HCT116 (cell line): ENCODE results near the gene EIF1AD. TPM values are rescaled to one million over a fixed set of nuclear protein-coding genes. Genes with fewer than 3 reads are reported as not detected.

Source experiments
- ATAC-seq: fragments of 200-7000 bp; cut with Tn5 transposase; 2 replicates; pipeline ENCODE4 v1.9.1; 2020; ENCODE audit warnings: mild to moderate bottlenecking, moderate library complexity
- BruUV-seq: library from RNA; stranded (reverse); fragments of 400-500 nt; replicated peaks from 2 replicates; lab custom pipeline; 2021; lab: Mats Ljungman, UMichigan
- CTCF ChIA-PET: fragments of 300-600 bp; sonication (Branson Sonifier 250); formaldehyde crosslinking; loops from one replicate; lab custom pipeline; 2021; ENCODE audit warnings: antibody characterized with exemption; lab: Charles Lee
- POLR2A ChIA-PET: fragments of 300-600, 350-600 bp; sonication (Branson Sonifier 250); formaldehyde crosslinking; loops from one replicate; lab custom pipeline; 2021; ENCODE audit warnings: antibody characterized with exemption; lab: Charles Lee
- RAD21 ChIA-PET, 2 experiments: fragments of 300-600 bp; sonication (Branson Sonifier 250); formaldehyde crosslinking; loops; one replicate each; lab custom pipeline; 2023; ENCODE audit warnings: low total read pairs in 2 of 2; ENCODE audit not compliant: uncharacterized antibody in 2 of 2, unreplicated experiment in 2 of 2, low non-redundant PET in 1 of 2; lab: Charles Lee
- DNase-seq: peaks from one replicate; pipeline ENCODE4 v3.0.0-alpha.2; 2010; ENCODE audit warnings: low read depth, low spot score
- H2AFZ ChIP-seq: fragments of 200-600 bp; shearing (Covaris generic), sonication (generic); 2 replicates; pipeline ENCODE4 v1.6.1; 2017; ENCODE audit warnings: low read depth, mixed run types, mixed read lengths, antibody characterized with exemption, low read length; ENCODE audit not compliant: poor library complexity, severe bottlenecking
- H3K27ac ChIP-seq: 2 replicates; pipeline ENCODE4 v1.5.1; 2012; ENCODE audit warnings: low read depth, low read length
- H3K27me3 ChIP-seq: fragments of 200-600 bp; sonication (generic); 2 replicates; pipeline ENCODE4 v1.6.1; 2016; ENCODE audit warnings: mixed run types, low read length, mixed read lengths; ENCODE audit not compliant: insufficient read depth
- H3K36me3 ChIP-seq, 2 experiments: fragments of 200-500 bp in 1 of 2; fragments of 200-600 bp in 1 of 2; sonication (Bioruptor generic) in 1 of 2; sonication (generic) in 1 of 2; 2 replicates each; pipeline versions ENCODE4 v1.5.1 to v1.6.1; 2014 to 2016; ENCODE audit warnings: low read length in 2 of 2, inconsistent platforms in 1 of 2, mixed read lengths in 1 of 2, mixed run types in 1 of 2; ENCODE audit not compliant: insufficient read depth in 2 of 2, control insufficient read depth in 1 of 2
- H3K4me1 ChIP-seq, 2 experiments: fragments of 200-600 bp in 1 of 2; sonication (generic) in 1 of 2; 2 replicates each; pipeline versions ENCODE4 v1.5.1 to v1.6.1; 2012 to 2017; ENCODE audit warnings: low read length in 2 of 2, inconsistent platforms in 1 of 2, mild to moderate bottlenecking in 1 of 2, mixed read lengths in 1 of 2, mixed run types in 1 of 2, moderate library complexity in 1 of 2; ENCODE audit not compliant: insufficient read depth in 2 of 2, control insufficient read depth in 1 of 2
- H3K4me2 ChIP-seq: fragments of 200-600 bp; sonication (generic); 2 replicates; pipeline ENCODE4 v1.6.1; 2017; ENCODE audit warnings: mixed run types, low read length, mixed read lengths
- H3K4me3 ChIP-seq, 2 experiments: fragments of 200-600 bp in 1 of 2; sonication (generic) in 1 of 2; replicated peaks in 1 of 2; 2 replicates each; pipeline ENCODE4 v1.5.1; 2011 to 2016; ENCODE audit warnings: low read length in 2 of 2, control low read depth in 1 of 2, low read depth in 1 of 2, mild to moderate bottlenecking in 1 of 2, mixed read lengths in 1 of 2, mixed run types in 1 of 2
- H3K79me2 ChIP-seq: fragments of 200-600 bp; sonication (generic); 2 replicates; pipeline ENCODE4 v1.6.1; 2017; ENCODE audit warnings: mild to moderate bottlenecking, mixed run types, low read length, moderate library complexity, mixed read lengths; ENCODE audit not compliant: insufficient read depth
- H3K9ac ChIP-seq: fragments of 200-600 bp; sonication (generic); 2 replicates; pipeline ENCODE4 v1.6.1; 2016; ENCODE audit warnings: low read length, mixed read lengths
- H3K9me2 ChIP-seq: fragments of 200-600 bp; sonication (generic), shearing (Covaris generic); 2 replicates; pipeline ENCODE4 v1.6.1; 2017; ENCODE audit warnings: mixed run types, mild to moderate bottlenecking, moderate library complexity; ENCODE audit not compliant: insufficient read depth
- H3K9me3 ChIP-seq, 2 experiments: fragments of 200-500 bp in 1 of 2; fragments of 200-600 bp in 1 of 2; sonication (Bioruptor generic) in 1 of 2; sonication (generic) in 1 of 2; 2 replicates each; pipeline ENCODE4 v1.6.1; 2014 to 2017; ENCODE audit warnings: low read length in 2 of 2, mixed read lengths in 2 of 2, inconsistent platforms in 1 of 2, low read depth in 1 of 2, mild to moderate bottlenecking in 1 of 2, mixed run types in 1 of 2, moderate library complexity in 1 of 2; ENCODE audit not compliant: control insufficient read depth in 1 of 2, insufficient read depth in 1 of 2
- H4K20me1 ChIP-seq: fragments of 200-600 bp; sonication (generic), shearing (Covaris generic); 2 replicates; pipeline ENCODE4 v1.6.1; 2017; ENCODE audit warnings: mixed run types, mild to moderate bottlenecking, moderate library complexity; ENCODE audit not compliant: insufficient read depth
- CBX3 ChIP-seq: IDR thresholded peaks from 2 replicates; pipeline ENCODE4 v1.6.1; 2012; ENCODE audit warnings: low read depth
- CEBPB ChIP-seq: IDR thresholded peaks from 2 replicates; pipeline ENCODE4 v1.6.1; 2012; ENCODE audit warnings: low read depth
- EGR1 ChIP-seq: IDR thresholded peaks from 2 replicates; pipeline ENCODE4 v1.6.1; 2012; ENCODE audit warnings: low read depth
- ELF1 ChIP-seq: IDR thresholded peaks from 2 replicates; pipeline ENCODE4 v1.6.1; 2012; ENCODE audit warnings: low read depth, borderline replicate concordance
- EZH2 ChIP-seq: fragments of 200-600 bp; sonication (generic); IDR thresholded peaks from 2 replicates; pipeline ENCODE4 v1.6.1; 2017; ENCODE audit warnings: antibody characterized with exemption, mixed run types
- JUND ChIP-seq: IDR thresholded peaks from 2 replicates; pipeline ENCODE4 v1.6.1; 2012
- RAD21 ChIP-seq: IDR thresholded peaks from 2 replicates; pipeline ENCODE4 v1.6.1; 2012; ENCODE audit warnings: low read depth, mild to moderate bottlenecking
- SIN3A ChIP-seq: IDR thresholded peaks from 2 replicates; pipeline ENCODE4 v1.6.1; 2012; ENCODE audit warnings: low read depth
- SP1 ChIP-seq: IDR thresholded peaks from 2 replicates; pipeline ENCODE4 v1.6.1; 2012; ENCODE audit warnings: low read depth
- SRF ChIP-seq: IDR thresholded peaks from 2 replicates; pipeline ENCODE4 v1.6.1; 2012; ENCODE audit warnings: low read depth
- YY1 ChIP-seq: IDR thresholded peaks from 2 replicates; pipeline ENCODE4 v1.6.1; 2011; ENCODE audit warnings: low read length, low read depth, moderate library complexity, mild to moderate bottlenecking; ENCODE audit not compliant: insufficient replicate concordance; ENCODE audit errors: extremely low read depth
- ZFX ChIP-seq: fragments of 450-650 bp; IDR thresholded peaks from 2 replicates; pipeline ENCODE4 v1.6.1; 2017
- ZNF274 ChIP-seq: fragments of 200-500 bp; sonication (Bioruptor generic); IDR thresholded peaks from 2 replicates; pipeline ENCODE4 v1.6.1; 2014; ENCODE audit warnings: mild to moderate bottlenecking, low read depth, low read length, inconsistent platforms
- intact Hi-C: fragments of 100-400 bp; cut with micrococcal nuclease; formaldehyde crosslinking; loops from 2 replicates; pipeline ENCODE4 v1.10.0; 2022
- total RNA-seq: library from RNA; stranded (reverse); gene quantifications from one replicate; pipeline ENCODE4 v1.2.1, GENCODE V29; 2021; ENCODE audit not compliant: unreplicated experiment
- TF ChIP-seq, protein P1 (sequence below): IDR thresholded peaks from 2 replicates; pipeline ENCODE4 v1.6.1; 2011; ENCODE audit warnings: mild to moderate bottlenecking, low read length, moderate library complexity; ENCODE audit not compliant: insufficient replicate concordance; ENCODE audit errors: extremely low read depth
- TF ChIP-seq, protein P2 (sequence below): IDR thresholded peaks from 2 replicates; pipeline ENCODE4 v1.6.1; 2012
- TF ChIP-seq, protein P3 (sequence below): IDR thresholded peaks from 2 replicates; pipeline ENCODE4 v1.6.1; 2012; ENCODE audit warnings: low read depth

Gene EIF1AD
- total RNA-seq, 1 experiment from 2014 or later: 45.5 TPM

DNA sequence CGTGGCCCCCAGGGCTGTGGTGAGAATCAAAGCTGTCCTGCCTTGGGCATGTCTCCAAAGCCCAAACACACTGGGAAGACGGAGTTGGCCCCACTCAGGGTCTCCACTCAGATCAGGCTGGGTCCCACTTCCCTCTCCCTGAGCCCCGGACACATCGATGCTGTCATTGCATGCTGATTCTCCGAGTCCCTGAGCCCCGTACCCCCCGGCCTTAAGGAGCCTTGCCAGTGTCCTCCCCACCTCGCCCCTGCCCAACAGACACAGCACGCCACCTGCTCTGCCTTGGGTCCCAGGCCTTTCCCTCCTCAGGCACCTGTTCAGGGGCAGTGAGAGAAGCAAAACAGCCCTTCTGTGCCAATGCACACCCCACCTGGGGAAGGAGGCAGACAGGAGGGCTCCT lies 14.6 kb downstream of the EIF1AD start:
- H3K9me2 ChIP-seq: no peaks in the 10 kb centered on the region
- H3K27ac ChIP-seq: no peak overlapping the region
- H4K20me1 ChIP-seq: no peaks in the 10 kb centered on the region
- TF ChIP-seq YY1: no peak
- no peak for TF ChIP-seq EGR1
- no peak for TF ChIP-seq ELF1
- no TSS peak for BruUV-seq
- ChIA-PET RAD21 (no interaction called here), CTCF (interaction anchor here (1.7 kb wide), 1 partner anchor 275 kb away, joined by 11 read pairs; the partner anchor contains the start of gene KAT5), POLR2A (interaction anchor here (1.5 kb wide), 1 partner anchor 96 kb away, joined by 7 read pairs; no protein-coding TSS in a partner anchor)
- no peaks in the 10 kb centered on the region for H3K27me3 ChIP-seq
- ATAC-seq (no peak), DNase-seq (no peak)
- intact Hi-C loops: no loop called here
- no peak overlapping the region for H3K4me3 ChIP-seq
- H2AFZ ChIP-seq: no peak overlapping the region
- peaks cover 0 to 8% of the 10 kb centered on the region in 2 experiments; a peak in 2 of 4 replicates for H3K4me1 ChIP-seq
- no peak overlapping the region for H3K4me2 ChIP-seq
- H3K79me2 ChIP-seq: no peaks in the 10 kb centered on the region
- H3K9me3 ChIP-seq: no peaks in the 10 kb centered on the region
- no peaks in the 10 kb centered on the region for H3K36me3 ChIP-seq
- no peak overlapping the region for H3K9ac ChIP-seq

DNA sequence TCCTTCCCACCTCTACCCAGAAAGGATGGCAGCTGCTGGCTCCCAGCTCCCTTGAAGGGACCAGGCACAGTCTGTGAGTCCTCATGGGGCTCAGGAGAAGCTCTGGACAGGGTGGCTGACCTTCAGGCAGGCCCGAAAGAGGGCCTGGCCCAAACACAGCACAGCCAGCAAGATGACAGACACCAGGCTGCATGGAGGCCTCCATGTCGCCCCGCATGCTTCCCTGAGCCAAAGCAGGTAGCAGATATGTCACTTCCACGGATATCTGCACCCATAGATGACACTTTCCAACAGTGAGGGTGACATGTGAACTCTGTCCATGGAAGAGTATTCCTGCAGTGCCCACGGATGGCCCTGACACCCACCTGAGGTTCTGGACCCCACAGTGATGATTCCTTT lies 18.4 kb downstream of the EIF1AD start:
- ChIA-PET POLR2A (no interaction called here), RAD21 (no interaction called here), CTCF (no interaction called here)
- H3K9me2 ChIP-seq: no peaks in the 10 kb centered on the region
- H4K20me1 ChIP-seq: no peaks in the 10 kb centered on the region
- peaks cover 0 to 4% of the 10 kb centered on the region in 2 experiments; a peak in 1 of 4 replicates for H3K36me3 ChIP-seq
- H3K4me2 ChIP-seq: no peak overlapping the region
- BruUV-seq: no TSS peak
- no peak for DNase-seq
- no peak overlapping the region for H3K9ac ChIP-seq
- no peak overlapping the region for H3K4me3 ChIP-seq
- no peaks in the 10 kb centered on the region for H3K79me2 ChIP-seq
- no peak for ATAC-seq
- H3K9me3 ChIP-seq: no peaks in the 10 kb centered on the region
- TF ChIP-seq, protein P1, sequence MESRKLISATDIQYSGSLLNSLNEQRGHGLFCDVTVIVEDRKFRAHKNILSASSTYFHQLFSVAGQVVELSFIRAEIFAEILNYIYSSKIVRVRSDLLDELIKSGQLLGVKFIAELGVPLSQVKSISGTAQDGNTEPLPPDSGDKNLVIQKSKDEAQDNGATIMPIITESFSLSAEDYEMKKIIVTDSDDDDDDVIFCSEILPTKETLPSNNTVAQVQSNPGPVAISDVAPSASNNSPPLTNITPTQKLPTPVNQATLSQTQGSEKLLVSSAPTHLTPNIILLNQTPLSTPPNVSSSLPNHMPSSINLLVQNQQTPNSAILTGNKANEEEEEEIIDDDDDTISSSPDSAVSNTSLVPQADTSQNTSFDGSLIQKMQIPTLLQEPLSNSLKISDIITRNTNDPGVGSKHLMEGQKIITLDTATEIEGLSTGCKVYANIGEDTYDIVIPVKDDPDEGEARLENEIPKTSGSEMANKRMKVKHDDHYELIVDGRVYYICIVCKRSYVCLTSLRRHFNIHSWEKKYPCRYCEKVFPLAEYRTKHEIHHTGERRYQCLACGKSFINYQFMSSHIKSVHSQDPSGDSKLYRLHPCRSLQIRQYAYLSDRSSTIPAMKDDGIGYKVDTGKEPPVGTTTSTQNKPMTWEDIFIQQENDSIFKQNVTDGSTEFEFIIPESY: no peak
- TF ChIP-seq, protein P2, sequence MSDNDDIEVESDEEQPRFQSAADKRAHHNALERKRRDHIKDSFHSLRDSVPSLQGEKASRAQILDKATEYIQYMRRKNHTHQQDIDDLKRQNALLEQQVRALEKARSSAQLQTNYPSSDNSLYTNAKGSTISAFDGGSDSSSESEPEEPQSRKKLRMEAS: no peak
- no peak for TF ChIP-seq SP1
- TF ChIP-seq EGR1: no peak
- TF ChIP-seq JUND: no peak
- no peak for TF ChIP-seq ZNF274
- no peak for TF ChIP-seq SRF
- TF ChIP-seq, protein P3, sequence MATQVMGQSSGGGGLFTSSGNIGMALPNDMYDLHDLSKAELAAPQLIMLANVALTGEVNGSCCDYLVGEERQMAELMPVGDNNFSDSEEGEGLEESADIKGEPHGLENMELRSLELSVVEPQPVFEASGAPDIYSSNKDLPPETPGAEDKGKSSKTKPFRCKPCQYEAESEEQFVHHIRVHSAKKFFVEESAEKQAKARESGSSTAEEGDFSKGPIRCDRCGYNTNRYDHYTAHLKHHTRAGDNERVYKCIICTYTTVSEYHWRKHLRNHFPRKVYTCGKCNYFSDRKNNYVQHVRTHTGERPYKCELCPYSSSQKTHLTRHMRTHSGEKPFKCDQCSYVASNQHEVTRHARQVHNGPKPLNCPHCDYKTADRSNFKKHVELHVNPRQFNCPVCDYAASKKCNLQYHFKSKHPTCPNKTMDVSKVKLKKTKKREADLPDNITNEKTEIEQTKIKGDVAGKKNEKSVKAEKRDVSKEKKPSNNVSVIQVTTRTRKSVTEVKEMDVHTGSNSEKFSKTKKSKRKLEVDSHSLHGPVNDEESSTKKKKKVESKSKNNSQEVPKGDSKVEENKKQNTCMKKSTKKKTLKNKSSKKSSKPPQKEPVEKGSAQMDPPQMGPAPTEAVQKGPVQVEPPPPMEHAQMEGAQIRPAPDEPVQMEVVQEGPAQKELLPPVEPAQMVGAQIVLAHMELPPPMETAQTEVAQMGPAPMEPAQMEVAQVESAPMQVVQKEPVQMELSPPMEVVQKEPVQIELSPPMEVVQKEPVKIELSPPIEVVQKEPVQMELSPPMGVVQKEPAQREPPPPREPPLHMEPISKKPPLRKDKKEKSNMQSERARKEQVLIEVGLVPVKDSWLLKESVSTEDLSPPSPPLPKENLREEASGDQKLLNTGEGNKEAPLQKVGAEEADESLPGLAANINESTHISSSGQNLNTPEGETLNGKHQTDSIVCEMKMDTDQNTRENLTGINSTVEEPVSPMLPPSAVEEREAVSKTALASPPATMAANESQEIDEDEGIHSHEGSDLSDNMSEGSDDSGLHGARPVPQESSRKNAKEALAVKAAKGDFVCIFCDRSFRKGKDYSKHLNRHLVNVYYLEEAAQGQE: no peak
- TF ChIP-seq SIN3A: no peak
- TF ChIP-seq EZH2: no peak
- no peak for TF ChIP-seq YY1
- no peak for TF ChIP-seq RAD21
- TF ChIP-seq CEBPB: no peak
- no peak for TF ChIP-seq CBX3
- TF ChIP-seq ZFX: no peak
- TF ChIP-seq, all 23 proteins: peak for 0
- Histone ChIP-seq H2AFZ (no peak overlapping the region), H3K27me3 (no peaks in the 10 kb centered on the region), H3K27ac (no peak overlapping the region), H3K4me1 (no peaks in the 10 kb centered on the region)
- intact Hi-C loops: no loop called here
